Measurements from ENCODE around the gene PLEKHM3.

The PLEKHM3 gene

DNA sequence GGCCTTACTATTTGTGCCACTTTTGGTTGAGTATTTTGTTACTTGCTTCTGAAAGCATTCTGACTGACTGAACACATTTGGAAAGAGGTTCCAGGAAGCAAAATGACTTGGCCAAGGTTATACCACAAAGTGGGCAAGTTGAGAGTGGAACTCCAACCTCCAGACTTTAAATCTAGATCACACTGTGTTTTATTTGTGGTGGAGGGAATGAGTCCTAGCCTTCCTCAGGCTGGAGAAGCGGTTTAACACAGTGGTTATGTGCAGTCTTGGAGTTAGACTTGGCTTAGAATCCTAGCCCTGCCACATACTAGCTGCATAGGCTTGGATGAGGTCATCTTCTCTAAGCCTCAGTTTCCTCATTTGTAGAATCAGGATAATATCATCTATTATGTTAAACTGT is 33.4 kb downstream of the PLEKHM3 start:
- no peak for DNase-seq

DNA sequence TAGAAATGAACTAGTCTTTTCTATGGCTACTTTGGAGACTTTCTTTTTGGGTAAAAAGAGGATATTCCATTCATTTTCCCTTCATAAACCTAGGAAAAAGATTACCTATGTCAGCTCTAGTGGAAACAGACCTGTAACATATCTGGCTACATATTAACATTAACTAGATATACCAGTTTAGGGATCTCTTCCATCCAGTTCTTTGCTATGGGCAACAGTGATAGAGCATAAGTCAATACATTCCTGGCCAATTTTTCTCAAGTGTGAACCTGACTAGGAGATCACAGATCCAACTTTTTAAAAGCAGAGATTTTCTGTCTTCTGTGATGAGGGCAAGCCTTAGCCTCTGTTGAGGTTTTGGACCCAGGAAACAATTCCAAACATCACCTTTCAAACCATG is 34.5 kb downstream of the PLEKHM3 start:
- DNase-seq: no peak

DNA sequence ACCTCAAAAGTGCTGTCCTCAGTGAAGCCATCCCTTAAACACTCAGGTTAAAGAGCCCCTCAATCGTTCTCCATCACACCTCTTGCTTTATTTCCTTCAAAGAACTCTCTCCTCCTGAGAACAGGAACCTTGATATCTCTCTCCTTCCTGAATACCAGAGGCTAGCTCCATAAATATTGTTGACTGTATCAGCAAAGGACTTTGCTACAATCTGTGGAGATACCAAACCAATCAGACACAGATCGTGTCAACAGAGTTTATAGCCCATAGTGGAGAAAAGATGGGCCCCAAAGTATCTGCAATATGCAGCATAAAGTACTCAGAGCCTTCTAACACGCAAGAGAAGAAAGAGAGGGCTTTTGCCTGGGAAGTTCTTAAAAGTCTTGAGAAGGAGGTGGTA is 36.4 kb downstream of the PLEKHM3 start:
- no peak for DNase-seq

DNA sequence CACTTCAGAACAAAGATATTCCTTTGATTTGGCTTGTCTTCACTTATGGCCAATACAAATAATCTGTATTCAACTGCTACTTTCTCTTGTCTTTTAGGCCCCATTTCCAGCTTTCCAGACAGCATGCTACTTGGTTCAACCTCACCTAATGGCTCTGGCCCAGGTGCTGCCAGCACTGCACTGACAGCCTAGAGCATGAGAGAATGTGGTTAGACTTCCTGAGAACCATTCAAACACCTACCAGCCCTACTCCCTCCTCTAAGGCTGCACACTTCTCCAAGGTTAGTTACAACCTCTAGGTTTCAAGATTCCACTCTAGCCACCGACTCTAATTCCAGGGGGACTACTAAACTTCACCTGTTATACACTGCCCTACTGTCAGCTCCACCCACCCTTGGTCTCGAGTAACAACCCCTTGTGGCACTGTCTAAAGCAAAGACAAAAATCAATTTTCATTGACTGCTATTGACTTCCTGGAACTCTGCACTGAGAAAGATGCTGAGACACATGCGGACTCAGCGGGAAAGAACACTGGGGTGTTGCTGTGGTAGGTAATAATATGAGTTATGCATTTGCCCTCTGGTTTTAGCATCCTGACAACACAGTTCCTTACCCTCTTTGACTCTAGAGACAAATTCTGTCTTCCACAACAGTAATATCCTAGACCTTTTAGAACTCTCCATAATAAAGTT is 38.2 kb downstream of the PLEKHM3 start:
- no peak for DNase-seq

DNA sequence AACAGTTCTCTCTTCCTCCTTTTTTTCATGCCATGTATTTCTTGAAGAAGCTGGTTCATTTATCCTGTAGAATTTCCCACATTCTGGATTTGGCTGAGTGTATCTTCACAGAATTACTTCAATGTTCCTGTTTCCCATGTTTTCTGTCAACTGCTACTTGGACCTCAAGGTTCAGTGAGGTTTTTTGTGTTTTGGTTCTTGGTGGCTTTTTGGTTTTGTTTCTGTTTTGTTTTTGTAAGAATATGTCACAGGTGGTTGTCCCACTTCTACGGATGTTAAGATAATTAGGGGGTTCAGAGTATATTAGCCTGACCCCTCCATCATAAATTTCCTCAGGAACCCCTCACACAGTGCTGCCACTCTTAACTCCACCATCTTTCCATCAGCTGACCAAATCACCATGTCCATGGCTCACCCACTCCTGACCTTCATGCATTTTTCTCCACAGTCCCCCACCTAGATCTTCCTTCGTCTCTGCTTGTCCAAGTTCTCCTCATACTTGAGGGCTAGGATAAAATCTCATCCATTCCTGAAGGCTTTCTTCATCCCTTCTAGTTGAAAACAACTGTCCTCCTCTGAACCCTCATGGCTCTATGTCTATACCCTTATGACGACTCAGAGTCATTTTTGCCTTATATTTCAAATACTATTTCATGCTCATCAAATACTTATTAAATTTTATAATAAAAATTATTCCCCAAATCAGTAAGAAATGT is 40.4 kb downstream of the PLEKHM3 start:
- DNase-seq: no peak

DNA sequence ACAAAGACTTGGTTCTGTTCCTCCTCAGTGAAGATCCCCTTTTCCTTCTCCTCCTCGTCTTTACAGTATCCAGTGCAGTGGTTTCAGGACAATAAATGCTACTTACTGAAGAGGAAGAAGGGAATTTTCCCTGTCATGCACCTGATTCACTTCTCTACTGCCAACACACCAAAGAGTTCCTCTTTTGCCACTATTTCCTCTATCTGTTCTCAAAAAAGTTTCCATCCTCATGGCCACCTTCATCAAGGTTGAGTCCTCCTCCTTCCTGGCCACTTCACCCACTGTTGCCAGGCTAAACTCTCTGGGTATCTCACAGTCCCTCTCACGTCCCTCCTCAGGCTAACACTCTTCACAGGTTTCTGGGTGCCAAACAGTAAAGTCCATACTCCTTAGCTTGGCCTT is 41.7 kb downstream of the PLEKHM3 start:
- no peak for DNase-seq

DNA sequence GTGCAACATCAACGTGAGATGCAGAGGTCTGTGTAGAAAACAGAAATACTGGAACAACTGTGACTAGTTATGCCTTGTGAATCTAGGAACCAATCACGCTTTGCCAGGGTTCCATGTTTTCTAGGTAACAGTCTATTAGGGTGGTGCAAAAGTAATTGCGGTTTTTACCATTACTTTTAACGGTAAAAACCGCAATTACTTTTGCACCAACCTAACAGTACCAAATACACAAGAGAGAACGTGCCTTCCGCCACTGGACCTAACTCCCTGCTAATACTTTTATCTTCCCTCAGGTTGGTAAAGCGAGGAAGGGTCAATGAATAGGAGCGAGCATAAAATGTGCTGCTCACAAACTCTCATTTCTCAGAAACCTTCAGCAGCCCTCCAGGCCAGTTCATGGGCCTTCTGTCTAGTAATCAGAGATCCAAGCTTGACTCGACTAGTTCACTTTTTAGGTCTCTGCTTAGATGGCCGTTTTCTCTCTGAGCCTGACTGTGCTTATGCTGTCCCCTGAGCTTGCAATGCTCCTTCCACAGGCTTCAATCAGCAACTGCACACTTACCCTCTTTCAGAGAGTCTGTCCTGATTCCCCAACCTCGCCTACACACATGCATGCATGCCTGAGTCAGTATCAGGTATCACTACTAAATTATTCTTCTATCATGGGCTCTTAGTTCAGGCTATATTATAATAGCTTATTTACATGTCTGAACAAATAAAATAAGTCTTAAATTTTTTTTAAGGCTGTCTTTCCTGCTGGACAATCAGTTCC is 47.0 kb downstream of the PLEKHM3 start:
- DNase-seq: no peak

DNA sequence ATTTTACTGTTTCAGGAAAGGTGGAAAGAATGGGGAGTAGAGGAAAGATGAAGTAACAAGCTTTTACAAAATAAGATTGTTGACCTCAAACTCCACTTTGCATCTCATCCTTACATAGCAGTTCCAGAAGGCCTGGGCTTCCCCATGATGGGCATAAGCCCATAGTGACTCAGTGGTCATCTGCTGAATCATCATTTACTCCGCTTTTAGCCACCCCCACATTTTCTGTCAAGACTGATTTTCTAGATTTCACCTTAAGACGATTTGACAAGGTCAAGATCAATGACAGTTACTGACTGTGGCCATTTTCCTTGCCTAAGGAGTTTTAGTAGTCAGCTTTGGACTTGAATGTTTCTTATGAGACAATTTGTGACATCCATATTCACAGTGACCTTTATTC is 49.4 kb downstream of the PLEKHM3 start:
- DNase-seq: no peak

DNA sequence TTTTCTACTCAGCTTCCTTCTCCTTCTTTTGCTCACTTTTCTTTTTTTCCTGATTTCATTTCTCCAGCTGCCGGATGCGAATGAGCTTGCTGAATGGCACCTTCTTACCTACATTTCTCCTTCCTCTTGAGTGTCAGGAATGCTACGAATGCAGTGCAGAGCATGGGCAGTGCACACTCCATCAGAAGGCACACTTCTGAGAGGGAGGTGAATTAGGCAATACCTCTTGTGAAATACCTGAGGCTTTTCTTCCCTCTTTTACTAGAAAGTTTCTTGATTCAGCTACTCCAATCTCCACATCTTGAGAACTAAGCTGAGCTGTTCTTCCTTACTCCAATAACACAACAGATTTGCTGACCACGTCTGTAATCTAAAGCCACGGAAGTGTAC is 51.1 kb downstream of the PLEKHM3 start:
- DNase-seq: no peak

DNA sequence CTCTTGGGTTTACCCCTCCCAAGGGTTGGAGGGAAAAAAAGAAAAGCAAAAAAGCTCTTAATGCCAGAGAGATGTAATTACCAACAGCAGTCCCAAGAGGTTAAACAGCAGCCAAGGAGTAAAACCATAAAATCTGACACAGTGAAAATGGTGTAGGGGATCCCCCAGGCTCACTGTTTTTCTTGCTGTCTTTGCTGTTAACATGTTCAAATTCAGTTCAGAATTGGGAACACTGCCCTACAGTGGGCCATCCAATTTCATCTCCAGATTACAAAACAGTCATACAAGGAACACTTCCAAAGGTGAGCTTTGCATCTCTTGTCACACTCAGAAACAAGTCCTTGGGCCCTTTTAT is 54.5 kb downstream of the PLEKHM3 start:
- DNase-seq: no peak

DNA sequence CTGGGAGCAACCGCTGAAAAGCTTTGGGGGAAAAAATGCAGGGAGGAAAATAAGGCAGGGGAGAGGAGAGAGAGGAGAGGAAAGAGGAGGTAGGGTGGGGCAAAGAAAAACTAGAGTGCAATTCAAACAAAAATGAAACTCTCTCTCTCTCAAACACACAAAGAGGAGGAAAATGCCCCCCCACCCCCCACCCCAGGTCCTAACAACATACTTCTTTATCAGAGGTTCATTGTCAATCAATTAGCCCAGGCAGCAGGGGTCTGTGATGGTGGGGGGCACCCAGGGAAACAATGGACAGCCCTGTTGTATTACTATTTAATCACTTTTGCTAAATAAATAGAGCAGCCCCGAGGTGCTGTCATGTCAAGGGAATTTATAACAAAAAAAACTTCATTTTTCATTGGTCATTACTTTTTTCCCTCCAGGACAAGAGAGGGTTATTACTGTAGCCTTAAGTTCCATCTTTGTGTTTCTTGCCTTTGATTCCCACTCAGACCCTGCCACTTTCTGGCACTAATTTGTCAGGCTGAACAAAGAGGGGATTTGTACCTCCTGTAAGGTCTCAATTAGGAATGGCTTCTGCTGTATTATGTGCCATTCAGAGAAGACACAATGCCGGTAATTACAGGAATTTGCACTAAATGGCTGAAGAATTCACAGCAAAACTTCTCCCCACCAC is 55.0 kb downstream of the PLEKHM3 start:
- DNase-seq: no peak

DNA sequence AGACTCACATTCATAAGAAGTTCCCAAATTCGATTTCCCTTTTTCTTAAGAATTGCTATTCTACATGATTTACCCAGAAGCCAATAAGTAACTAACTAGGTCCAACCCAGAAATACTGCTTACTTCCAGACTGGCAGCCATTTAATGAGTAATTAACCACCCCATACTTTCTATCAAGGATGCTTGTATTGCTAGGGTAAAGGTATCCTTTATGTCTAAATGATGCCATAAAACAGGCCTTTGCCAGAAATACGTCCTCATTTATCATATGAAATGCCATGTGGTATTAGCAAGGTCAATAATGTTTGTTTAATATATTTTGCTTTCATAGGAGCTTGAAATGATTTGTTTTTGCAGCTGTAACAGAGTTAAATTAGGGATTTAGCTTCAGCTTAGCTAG is 56.1 kb downstream of the PLEKHM3 start:
- no peak for DNase-seq

DNA sequence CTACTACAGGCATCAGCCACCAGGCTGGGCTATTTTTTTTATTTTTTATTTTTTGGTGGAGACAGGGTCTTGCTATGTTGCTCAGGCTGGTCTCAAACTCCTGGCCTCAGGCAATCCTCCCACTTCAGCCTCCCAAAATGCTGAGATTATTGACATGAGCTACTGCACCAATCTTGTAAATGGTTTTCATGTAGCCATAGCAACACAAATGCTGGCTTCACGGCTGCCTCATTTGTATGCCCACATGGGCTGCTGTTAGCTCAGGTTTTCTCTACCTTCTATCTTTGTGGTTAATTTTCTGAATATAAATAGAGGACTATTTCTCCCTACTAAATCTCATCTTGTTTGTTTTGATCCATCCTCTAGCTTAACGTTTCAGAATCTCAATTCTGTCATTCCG is 58.2 kb downstream of the PLEKHM3 start:
- DNase-seq: no peak

DNA sequence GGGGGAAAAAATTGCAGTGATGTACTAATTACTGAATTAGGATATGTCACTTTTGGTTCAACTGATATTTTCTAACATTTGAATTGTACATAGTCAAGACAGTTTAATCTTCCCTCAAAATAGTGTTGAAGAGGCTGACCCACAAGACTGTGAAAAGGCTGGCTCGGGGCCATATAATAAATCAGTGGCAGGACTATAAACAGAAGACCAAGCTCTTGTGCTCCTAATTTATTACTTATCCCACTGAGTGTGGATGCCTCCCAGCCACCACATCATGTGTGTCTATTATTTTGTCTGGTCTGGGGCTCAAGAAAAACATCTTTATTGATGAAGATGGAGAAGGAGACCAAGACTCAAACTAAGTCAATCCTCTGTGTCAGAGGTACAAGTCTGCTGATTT is 64.4 kb downstream of the PLEKHM3 start:
- DNase-seq: no peak

DNA sequence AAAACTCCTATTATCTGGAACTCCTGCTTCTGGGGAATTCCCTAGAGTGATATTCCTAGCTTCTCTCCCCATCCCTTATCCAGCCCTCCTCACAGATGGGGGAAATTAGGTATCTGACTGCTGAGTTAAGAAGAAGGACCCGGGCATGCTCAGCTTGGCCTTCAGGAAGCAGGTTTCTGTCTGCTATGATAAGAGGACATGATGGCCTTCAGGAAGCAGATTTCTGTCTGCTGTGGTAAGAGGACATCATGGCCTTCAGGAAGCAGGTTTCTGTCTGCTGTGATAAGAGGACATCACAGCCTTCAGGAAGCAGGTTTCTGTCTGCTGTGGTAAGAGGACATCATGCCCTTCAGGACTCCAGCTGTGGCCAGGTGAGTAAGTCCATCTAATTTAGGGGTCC is 65.2 kb downstream of the PLEKHM3 start:
- no peak for DNase-seq

DNA sequence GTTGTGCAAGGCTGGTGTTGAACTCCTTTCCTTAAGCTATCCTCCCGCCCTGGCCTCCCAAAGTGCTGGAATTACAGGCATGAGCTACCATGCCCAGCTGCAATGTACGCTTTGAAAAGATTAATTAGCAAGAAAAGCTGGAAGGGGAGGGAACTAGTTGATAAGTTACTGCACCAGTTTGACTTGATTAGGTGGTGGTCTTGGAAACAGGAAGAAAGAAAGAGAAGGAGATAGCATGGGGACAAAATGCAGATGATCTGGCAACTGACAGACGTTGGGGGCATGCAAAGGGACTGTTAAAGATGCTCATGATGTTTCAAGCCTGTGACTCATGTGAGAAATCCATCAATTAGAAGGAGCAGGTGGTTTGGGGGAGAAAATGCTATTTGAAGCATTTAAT is 68.6 kb downstream of the PLEKHM3 start:
- no peak for DNase-seq

DNA sequence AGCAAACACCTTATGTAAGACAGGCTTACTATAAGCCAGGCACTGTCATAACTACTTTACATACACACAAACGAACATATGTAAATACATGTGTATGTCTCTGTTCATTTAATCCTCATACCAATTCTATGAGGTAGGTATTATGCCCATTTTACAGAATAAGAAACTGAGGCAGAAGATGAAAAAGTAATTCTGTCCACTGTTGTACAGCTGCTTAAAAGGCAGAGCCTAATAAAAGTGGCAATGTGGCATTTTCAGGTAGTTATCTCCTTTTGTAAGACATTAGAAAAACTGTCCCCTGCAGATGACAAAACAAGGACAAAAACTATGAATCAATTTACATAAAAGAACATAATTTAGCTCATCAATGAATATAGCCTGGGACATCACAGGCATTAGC is 69.9 kb downstream of the PLEKHM3 start:
- no peak for DNase-seq

DNA sequence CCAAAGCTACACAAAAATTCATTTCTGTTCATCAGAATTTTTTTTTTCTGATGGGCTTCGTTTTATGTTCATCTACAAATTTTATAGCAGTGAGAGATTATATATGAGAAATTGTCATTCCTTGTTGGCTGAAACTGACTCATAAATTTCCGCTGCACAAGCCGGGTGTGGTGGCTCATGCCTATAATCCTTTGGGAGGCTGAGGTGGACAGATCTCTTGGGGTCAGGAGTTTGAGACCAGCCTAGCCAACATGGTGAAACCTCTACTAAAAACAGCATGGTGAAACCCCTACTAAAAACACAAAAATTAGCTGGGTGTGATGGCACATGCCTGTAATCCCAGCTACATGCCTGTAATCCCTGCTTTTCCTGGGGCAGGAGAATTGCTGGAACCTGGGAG is 72.0 kb downstream of the PLEKHM3 start:
- no peak for DNase-seq

DNA sequence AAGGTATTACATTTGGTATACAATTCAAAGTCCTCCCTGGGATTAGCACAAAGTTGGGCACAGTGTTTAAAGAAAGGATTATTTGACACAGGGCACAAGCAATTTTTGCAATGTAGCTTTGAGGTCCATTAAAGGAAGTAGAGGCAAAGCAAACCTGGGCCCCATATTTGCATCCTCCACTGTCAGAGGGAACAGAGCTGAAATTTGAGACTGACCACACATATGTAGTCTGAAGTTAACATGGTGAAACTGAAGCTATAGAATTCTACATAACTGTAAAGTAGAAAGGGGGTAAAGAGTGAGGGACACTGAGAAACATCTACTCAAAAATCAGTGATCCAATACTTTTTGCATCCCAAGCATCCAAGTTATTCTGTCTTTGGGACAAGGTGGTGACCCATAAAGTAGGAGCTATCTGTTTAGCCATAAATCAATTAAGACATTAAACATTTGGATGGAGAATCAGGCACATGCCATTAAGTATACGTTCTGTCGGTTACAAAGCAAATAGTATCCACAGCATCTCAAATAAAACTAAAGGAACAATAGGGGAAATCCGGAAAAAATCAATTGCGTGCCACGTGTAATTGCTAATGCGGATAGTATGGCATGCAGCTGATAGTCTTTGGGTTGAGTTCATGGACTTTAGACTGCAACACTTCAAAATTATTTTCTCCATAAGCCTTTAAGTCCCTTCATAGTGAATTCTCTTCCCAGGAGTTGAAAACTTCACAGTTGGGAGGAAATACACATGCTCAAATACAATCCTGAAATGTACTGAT is 72.6 kb downstream of the PLEKHM3 start:
- no peak for DNase-seq

DNA sequence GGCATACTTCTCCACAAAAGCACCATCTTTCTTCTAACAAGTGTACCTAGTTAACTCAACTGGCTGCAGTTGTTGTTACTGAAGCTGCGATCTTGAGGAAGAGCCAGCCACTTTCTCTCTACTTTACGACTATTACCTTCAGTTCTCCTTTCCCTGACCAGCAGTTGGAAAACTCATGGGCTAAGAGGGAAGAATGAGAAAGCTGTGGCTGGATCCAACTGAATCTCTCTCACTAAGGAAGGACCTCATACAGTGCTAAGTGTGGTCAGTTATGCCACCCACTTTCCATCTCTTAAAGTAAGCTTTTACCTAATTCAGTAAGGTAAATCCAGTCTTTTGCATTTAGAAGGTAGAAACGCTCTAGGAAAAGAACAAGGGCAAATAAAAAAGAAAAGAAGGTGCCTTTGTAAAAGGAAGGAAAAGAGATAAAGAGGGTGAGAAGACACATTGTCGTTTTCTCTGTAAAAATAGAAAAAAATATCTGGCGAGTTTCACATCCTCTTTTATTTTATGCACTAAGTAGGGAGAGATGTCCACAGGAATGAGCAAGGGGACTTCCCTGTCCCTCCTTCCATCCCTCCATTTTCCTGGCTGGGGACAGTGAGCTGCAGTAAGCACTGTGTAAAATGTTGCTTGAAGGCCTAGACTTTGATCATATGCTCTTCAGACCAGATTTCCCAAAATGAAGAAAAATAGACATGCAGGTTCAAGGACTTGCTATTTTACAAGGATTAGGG is 73.4 kb downstream of the PLEKHM3 start:
- no peak for DNase-seq

DNA sequence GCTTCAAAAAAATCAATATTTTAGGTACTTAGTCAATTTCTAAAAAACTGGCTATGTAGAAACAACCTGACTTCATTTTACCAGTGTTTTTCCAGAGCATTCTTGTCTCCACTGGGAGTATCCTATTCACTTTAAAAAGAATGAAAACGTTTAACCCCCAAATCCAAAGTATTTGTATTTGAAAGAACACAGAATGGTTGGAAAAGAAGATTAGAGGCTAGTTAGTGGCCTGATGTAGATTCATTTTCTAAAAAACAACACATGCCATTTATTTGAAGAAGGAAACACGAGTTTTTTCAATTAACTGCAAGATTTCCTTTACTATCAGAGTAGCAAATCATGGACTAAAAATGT is 74.6 kb downstream of the PLEKHM3 start:
- DNase-seq: no peak

DNA sequence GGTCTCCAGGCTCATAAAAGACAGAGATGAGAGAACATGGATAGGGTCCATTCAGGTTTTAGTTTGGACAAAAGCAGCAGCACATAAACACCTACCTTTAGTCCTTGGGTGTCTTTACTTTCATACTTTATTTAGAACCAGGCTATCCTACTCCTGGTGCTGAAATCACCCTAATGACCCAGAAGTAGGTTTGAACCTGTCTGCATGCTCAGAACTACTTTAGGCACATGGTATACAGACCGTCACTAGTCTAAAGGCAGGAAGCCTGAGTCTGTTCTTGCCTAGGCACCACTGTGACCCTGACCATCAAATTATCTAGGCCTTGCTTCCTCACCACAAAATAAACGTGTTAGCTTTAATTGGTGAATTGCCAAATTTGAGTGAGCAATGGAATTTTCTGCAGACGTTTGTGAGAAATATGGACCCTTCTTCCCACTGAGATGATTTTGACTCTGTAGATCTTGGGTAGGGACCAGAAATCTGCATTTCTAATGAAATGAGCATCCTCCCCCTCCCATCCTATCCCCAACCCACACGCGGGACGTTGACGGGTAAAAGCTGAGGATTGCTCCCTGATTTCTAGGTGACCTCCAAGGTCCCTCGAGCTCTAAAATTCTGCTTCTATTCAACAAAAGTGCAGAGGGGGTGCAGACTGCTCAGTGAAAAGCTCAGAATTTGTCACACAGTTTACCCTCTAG is 75.1 kb downstream of the PLEKHM3 start:
- DNase-seq: no peak

Data from stimulated activated naive CD4-positive, alpha-beta T cell (primary cell).